Measurements from ENCODE around the gene PLXNA4. TPM values are rescaled to one million over a fixed set of nuclear protein-coding genes. Genes with fewer than 3 reads are reported as not detected.
A peak's percentile ranks its signal among the peaks of the same experiment; 100 is the strongest.

Gene PLXNA4
- total and polyA plus RNA-seq, 4 donors = 0.04 to 1.1 (median 0.41) TPM

DNA sequence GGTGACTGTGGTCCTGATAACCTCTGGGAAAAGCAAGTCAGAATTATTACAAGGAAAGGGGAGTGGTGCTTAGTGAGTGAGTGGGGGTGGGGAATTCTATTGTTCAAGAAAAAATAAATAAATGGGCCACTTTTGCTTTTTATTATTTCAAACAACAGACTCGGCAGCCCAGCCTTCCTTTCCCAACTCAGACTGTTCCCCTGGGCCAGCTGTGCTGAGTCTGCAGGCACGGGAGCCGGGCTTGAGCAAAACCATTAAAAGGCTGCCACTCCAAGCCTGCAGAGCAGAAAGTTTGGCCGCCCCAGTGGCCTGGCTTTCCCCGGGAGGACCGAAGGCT, 90.0 kb downstream of the PLXNA4 start:
- DNase-seq (ENCODE audit: low spot score) = no peak
- H3K4me1 ChIP-seq (ENCODE audit: control insufficient read depth in 4 of 4, insufficient read depth in 4 of 4, low read length in 3 of 4) = no peaks in the 10 kb centered on the region
- peaks cover 0 to 3% (median 0%) of the 10 kb centered on the region in 4 donors for H3K27me3 ChIP-seq (ENCODE audit: control insufficient read depth in 4 of 4, insufficient read depth in 4 of 4, low read length in 3 of 4)
- no peaks in the 10 kb centered on the region for H3K9me3 ChIP-seq (ENCODE audit: control insufficient read depth in 4 of 4, low read length in 3 of 4)
- no peak overlapping the region for H3K27ac ChIP-seq (ENCODE audit: low read depth in 1 of 2, low read length in 2 of 2)
- H3K36me3 ChIP-seq (ENCODE audit: control insufficient read depth in 4 of 4, insufficient read depth in 3 of 4, low read depth in 1 of 4, low read length in 3 of 4) = no peaks in the 10 kb centered on the region
- no peak overlapping the region for H3K9ac ChIP-seq (ENCODE audit: low read depth in 1 of 2, low read length in 2 of 2)
- WGBS = 54% methylated on average over 6 of the region's 6 CpGs
- no peak overlapping the region for H3K4me3 ChIP-seq (ENCODE audit: low read depth in 1 of 3, low read length in 3 of 3)
- TF ChIP-seq TAF1 (conservative IDR thresholded peaks at IDR 0.05) (no peak), NR2F2 (IDR thresholded peaks at IDR 0.05) (peak; percentile 82)

DNA sequence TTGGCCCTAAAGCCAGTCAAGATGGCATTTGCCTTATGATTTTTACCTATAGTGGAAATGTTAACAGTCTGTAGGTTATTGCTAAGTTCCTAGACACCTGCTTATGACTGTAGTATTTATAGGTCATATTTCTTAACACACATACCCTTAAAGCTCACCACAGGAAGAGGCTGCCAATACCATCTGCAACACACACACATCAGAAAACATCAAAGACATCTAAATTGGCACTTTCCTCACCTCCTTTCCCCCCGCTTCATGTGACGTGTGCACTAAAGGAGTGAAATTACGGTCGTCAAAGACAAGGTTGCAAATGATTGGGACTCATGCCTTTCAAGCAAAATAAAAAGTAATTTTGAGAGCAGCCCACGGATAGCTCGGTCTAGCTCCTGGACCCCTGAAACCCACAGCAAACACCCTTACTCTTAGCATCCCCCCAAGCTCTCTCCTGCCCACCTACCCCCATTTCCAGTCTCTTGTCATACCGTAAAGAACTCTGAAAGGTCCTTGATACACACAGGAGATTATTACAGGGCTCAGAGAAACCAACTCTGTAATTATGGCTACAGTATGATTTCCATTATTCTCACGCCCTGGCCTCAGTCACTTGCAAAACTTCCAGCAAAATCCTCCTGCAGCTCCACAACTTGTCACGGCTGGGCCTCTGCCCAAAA, 90.5 kb downstream of the PLXNA4 start:
- Histone ChIP-seq H3K27me3 (ENCODE audit: control insufficient read depth in 4 of 4, insufficient read depth in 4 of 4, low read length in 3 of 4) (peaks cover 0 to 3% (median 0%) of the 10 kb centered on the region in 4 donors), H3K36me3 (ENCODE audit: control insufficient read depth in 4 of 4, insufficient read depth in 3 of 4, low read depth in 1 of 4, low read length in 3 of 4) (no peaks in the 10 kb centered on the region), H3K9me3 (ENCODE audit: control insufficient read depth in 4 of 4, low read length in 3 of 4) (no peaks in the 10 kb centered on the region), H3K4me1 (ENCODE audit: control insufficient read depth in 4 of 4, insufficient read depth in 4 of 4, low read length in 3 of 4) (no peaks in the 10 kb centered on the region), H3K27ac (ENCODE audit: low read depth in 1 of 2, low read length in 2 of 2) (no peak overlapping the region), H3K9ac (ENCODE audit: low read depth in 1 of 2, low read length in 2 of 2) (no peak overlapping the region), H3K4me3 (ENCODE audit: low read depth in 1 of 3, low read length in 3 of 3) (no peak overlapping the region)
- WGBS = 73% methylated on average over 9 of the region's 9 CpGs
- TF ChIP-seq ZBTB33 (IDR thresholded peaks at IDR 0.05) (no peak), ATF3 (IDR thresholded peaks at IDR 0.05) (no peak), HNF4A (conservative IDR thresholded peaks at IDR 0.05) (no peak), JUND (IDR thresholded peaks at IDR 0.05) (no peak), TAF1 (conservative IDR thresholded peaks at IDR 0.05) (no peak), RXRA (IDR thresholded peaks at IDR 0.05) (no peak), REST (IDR thresholded peaks at IDR 0.05) (no peak), YY1 (IDR thresholded peaks at IDR 0.05) (no peak), GABPA (IDR thresholded peaks at IDR 0.05 in 1 of 2, conservative IDR thresholded peaks at IDR 0.05 in 1 of 2) (no peak), HNF4G (IDR thresholded peaks at IDR 0.05) (no peak), NR2F2 (IDR thresholded peaks at IDR 0.05) (no peak), RAD21 (IDR thresholded peaks at IDR 0.05) (no peak), FOXA2 (IDR thresholded peaks at IDR 0.05) (no peak), FOXA1 (IDR thresholded peaks at IDR 0.05) (no peak)
- TF ChIP-seq, protein P1, sequence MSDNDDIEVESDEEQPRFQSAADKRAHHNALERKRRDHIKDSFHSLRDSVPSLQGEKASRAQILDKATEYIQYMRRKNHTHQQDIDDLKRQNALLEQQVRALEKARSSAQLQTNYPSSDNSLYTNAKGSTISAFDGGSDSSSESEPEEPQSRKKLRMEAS (IDR thresholded peaks at IDR 0.05) = no peak
- TF ChIP-seq, protein P2, sequence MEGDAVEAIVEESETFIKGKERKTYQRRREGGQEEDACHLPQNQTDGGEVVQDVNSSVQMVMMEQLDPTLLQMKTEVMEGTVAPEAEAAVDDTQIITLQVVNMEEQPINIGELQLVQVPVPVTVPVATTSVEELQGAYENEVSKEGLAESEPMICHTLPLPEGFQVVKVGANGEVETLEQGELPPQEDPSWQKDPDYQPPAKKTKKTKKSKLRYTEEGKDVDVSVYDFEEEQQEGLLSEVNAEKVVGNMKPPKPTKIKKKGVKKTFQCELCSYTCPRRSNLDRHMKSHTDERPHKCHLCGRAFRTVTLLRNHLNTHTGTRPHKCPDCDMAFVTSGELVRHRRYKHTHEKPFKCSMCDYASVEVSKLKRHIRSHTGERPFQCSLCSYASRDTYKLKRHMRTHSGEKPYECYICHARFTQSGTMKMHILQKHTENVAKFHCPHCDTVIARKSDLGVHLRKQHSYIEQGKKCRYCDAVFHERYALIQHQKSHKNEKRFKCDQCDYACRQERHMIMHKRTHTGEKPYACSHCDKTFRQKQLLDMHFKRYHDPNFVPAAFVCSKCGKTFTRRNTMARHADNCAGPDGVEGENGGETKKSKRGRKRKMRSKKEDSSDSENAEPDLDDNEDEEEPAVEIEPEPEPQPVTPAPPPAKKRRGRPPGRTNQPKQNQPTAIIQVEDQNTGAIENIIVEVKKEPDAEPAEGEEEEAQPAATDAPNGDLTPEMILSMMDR (IDR thresholded peaks at IDR 0.05; ENCODE audit: low read depth, low read length, missing input control) = no peak
- DNase-seq (ENCODE audit: low spot score) = no peak
